ENCODE data around the gene TRAK1. TPM values are rescaled to one million over a fixed set of nuclear protein-coding genes. Genes with fewer than 3 reads are reported as not detected.
A peak's percentile ranks its signal among the peaks of the same experiment; 100 is the strongest.

Gene TRAK1
- total RNA-seq (2014; rRNA removed; shearing (Covaris generic)) = 60.8 and 62.5 TPM in 2 replicates
- total RNA-seq (2022) = 88.3 and 92.6 TPM in 2 replicates
- percentile 91 among the genes with signal in this experiment for Bru-seq, nascent RNA
- BruChase-seq, experiment 1, labeled RNA remaining after a 6-hour chase = percentile 92 among the genes with signal in this experiment
- percentile 90 among the genes with signal in this experiment for BruChase-seq, experiment 2, labeled RNA remaining after a 2-hour chase
- long read RNA-seq, full-length matches to known transcripts = 11 of 120 reads
- long read RNA-seq, partial matches to known transcripts = 40 of 120 reads
- long read RNA-seq, other reads (novel, unspliced or antisense) = 69 of 120 reads

GRCh38 chr3:42090973-42091731, at the start of gene TRAK1:
TSS of gene TRAK1 (plus strand) at chr3:42091357. CDS start at chr3:42091470, 113 bp downstream.
- intact Hi-C loops (cut with micrococcal nuclease; ENCODE audit: unreplicated experiment) = no loop called here

GRCh38 chr3:42042747-42043098, 48.4 kb upstream of the TRAK1 start:
- POLR2A ChIA-PET = interaction anchor here (0.5 to 1.3 kb wide), 2 partner anchors 24 to 33 kb away, joined by 4 to 5 read pairs; no protein-coding TSS in a partner anchor
- Histone ChIP-seq H4K20me1 (ENCODE audit: insufficient read depth, low read length) (peaks cover 19% of the 10 kb centered on the region), H3K79me2 (ENCODE audit: insufficient read depth, low read depth, low read length) (peaks cover 100% of the 10 kb centered on the region), H3K9me3 (ENCODE audit: low read length) (peaks cover 8% of the 10 kb centered on the region; the same call in 1 of the 2 replicates), H3K4me3 (ENCODE audit: low read depth, low read length, poor library complexity, severe bottlenecking) (no peak overlapping the region), H3K27ac (ENCODE audit: low read depth, low read length, poor library complexity, severe bottlenecking) (no peak overlapping the region), H3K9me2 (ENCODE audit: insufficient read depth, low read length) (no peaks in the 10 kb centered on the region), H2AFZ (ENCODE audit: low read length) (no peak overlapping the region), H3K36me3 (ENCODE audit: insufficient read depth, low read length) (peaks cover 30% of the 10 kb centered on the region), H3K4me1 (ENCODE audit: insufficient read depth, low read length, poor library complexity, severe bottlenecking) (peaks cover 96% of the 10 kb centered on the region), H3K4me2 (ENCODE audit: low read length) (no peak overlapping the region)
- CTCF ChIA-PET (ENCODE audit: unreplicated experiment) = no interaction called here
- no peak for DNase-seq (ENCODE audit: low spot score)
- BruUV-seq (replicated peaks) = no TSS peak
- intact Hi-C loops (cut with micrococcal nuclease; ENCODE audit: unreplicated experiment) = no loop called here
- TF ChIP-seq EZH2phosphoT487 (IDR thresholded peaks at IDR 0.05; ENCODE audit: borderline replicate concordance, low read depth, low read length) = no peak
- TF ChIP-seq CTCF (conservative IDR thresholded peaks at IDR 0.05; ENCODE audit: low read length) = no peak

More at GRCh38 chr3:42090973-42091731, at the start of gene TRAK1:
- TF ChIP-seq CTCF (conservative IDR thresholded peaks at IDR 0.05; ENCODE audit: low read length) (no peak), EZH2phosphoT487 (IDR thresholded peaks at IDR 0.05; ENCODE audit: borderline replicate concordance, low read depth, low read length) (no peak)
- Histone ChIP-seq H3K4me3 (ENCODE audit: low read depth, low read length, poor library complexity, severe bottlenecking) (no peak within 1 kb of the TSS), H3K4me2 (ENCODE audit: low read length) (no peak within 1 kb of the TSS), H3K27ac (ENCODE audit: low read depth, low read length, poor library complexity, severe bottlenecking) (no peak within 1 kb of the TSS), H3K36me3 (ENCODE audit: insufficient read depth, low read length) (peaks cover 90% of the 10 kb centered on the region), H3K4me1 (ENCODE audit: insufficient read depth, low read length, poor library complexity, severe bottlenecking) (peaks cover 17% of the 10 kb centered on the region), H3K9me2 (ENCODE audit: insufficient read depth, low read length) (no peaks in the 10 kb centered on the region), H3K9me3 (ENCODE audit: low read length) (no peaks in the 10 kb centered on the region), H4K20me1 (ENCODE audit: insufficient read depth, low read length) (no peaks in the 10 kb centered on the region; the same call in 1 of the 2 replicates), H2AFZ (ENCODE audit: low read length) (no peak within 1 kb of the TSS), H3K79me2 (ENCODE audit: insufficient read depth, low read depth, low read length) (peaks cover 22% of the 10 kb centered on the region; the same call in 1 of the 2 replicates)
- DNase-seq (ENCODE audit: low spot score) = no peak
- no TSS peak for BruUV-seq (replicated peaks)
- ChIA-PET POLR2A (interaction anchor here (1.0 kb wide), 1 partner anchor 9 kb away, joined by 3 read pairs; no protein-coding TSS in a partner anchor), CTCF (ENCODE audit: unreplicated experiment) (no interaction called here)

Data from OCI-LY7 (cell line).